ENCODE data around the gene PSMA3. TPM values are rescaled to one million over a fixed set of nuclear protein-coding genes. Genes with fewer than 3 reads are reported as not detected.

The PSMA3 gene
- total RNA-seq, 2 donors from 2014 or later = 320 to 337 TPM

GRCh38 chr14:58280954-58281787 is 36.5 kb downstream of the PSMA3 start:
- H3K36me3 Mint-ChIP-seq = peaks cover 34% of the 10 kb centered on the region
- no peaks in the 10 kb centered on the region for H3K27me3 Mint-ChIP-seq
- DNase-seq (ENCODE audit: low spot score) (no peak), ATAC-seq (peak; percentile 62 to 83)
- H3K27ac Mint-ChIP-seq = peak overlapping the region; percentile 87 to 89
- peak overlapping the region; percentile 52 for H3K4me3 Mint-ChIP-seq
- no peaks in the 10 kb centered on the region for H3K9me3 Mint-ChIP-seq
- H3K4me1 Mint-ChIP-seq (ENCODE audit: low read depth in 2 of 2) = peaks cover 47 to 57% of the 10 kb centered on the region in 2 donors

GRCh38 chr14:58281969-58282368 is 37.3 kb downstream of the PSMA3 start:
- H3K36me3 Mint-ChIP-seq = peaks cover 34% of the 10 kb centered on the region
- no peaks in the 10 kb centered on the region for H3K27me3 Mint-ChIP-seq
- ATAC-seq (no peak), DNase-seq (ENCODE audit: low spot score) (no peak)
- peaks cover 42 to 50% of the 10 kb centered on the region in 2 donors for H3K4me1 Mint-ChIP-seq (ENCODE audit: low read depth in 2 of 2)
- H3K27ac Mint-ChIP-seq = peak overlapping the region; percentile 87 to 89
- H3K4me3 Mint-ChIP-seq = peak overlapping the region; percentile 52
- H3K9me3 Mint-ChIP-seq = no peaks in the 10 kb centered on the region

DNA sequence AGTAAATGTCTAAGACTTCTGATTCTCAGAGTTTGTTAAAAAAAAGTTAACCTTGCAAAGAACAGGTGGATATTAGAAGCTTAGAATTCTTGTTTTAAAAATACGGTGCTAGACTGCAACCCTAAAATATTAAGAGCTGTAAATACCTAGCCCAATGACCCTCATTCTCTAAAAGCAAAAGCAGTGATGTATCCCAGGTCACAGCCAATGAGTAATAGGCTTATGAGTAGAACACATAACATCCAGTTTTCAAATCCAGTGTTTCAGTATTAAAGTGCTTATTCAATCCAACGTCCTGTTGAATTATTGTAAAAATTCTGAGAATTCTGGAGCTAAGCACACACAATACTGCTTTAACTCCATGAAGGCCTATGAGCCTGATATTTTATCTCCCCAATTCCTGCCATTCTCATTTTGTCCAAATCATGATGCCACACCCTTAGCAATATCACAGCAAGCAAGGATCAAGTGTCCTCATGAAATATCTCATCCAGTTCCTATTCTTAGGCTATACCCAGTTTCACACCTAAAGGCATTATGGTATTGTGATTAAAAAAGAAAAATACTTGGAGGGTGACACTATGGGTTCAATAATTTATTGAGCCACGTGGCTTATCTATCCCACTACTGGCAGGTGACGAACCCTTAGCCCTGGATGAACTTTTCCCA is 38.4 kb downstream of the PSMA3 start:
- peak overlapping the region; percentile 87 to 89 for H3K27ac Mint-ChIP-seq
- peaks cover 40% of the 10 kb centered on the region for H3K36me3 Mint-ChIP-seq
- peaks cover 48 to 55% of the 10 kb centered on the region in 2 donors for H3K4me1 Mint-ChIP-seq (ENCODE audit: low read depth in 2 of 2)
- H3K4me3 Mint-ChIP-seq = no peak overlapping the region
- H3K27me3 Mint-ChIP-seq = no peaks in the 10 kb centered on the region
- ATAC-seq (no peak), DNase-seq (ENCODE audit: low spot score) (no peak)
- H3K9me3 Mint-ChIP-seq = no peaks in the 10 kb centered on the region

GRCh38 chr14:58283730-58284129 is 39.1 kb downstream of the PSMA3 start:
- H3K9me3 Mint-ChIP-seq = no peaks in the 10 kb centered on the region
- peak overlapping the region; percentile 87 to 89 for H3K27ac Mint-ChIP-seq
- DNase-seq (ENCODE audit: low spot score) = no peak
- H3K36me3 Mint-ChIP-seq = peaks cover 46% of the 10 kb centered on the region
- peaks cover 51 to 62% of the 10 kb centered on the region in 2 donors for H3K4me1 Mint-ChIP-seq (ENCODE audit: low read depth in 2 of 2)
- H3K27me3 Mint-ChIP-seq = no peaks in the 10 kb centered on the region
- H3K4me3 Mint-ChIP-seq = no peak overlapping the region
- ATAC-seq = no peak

DNA sequence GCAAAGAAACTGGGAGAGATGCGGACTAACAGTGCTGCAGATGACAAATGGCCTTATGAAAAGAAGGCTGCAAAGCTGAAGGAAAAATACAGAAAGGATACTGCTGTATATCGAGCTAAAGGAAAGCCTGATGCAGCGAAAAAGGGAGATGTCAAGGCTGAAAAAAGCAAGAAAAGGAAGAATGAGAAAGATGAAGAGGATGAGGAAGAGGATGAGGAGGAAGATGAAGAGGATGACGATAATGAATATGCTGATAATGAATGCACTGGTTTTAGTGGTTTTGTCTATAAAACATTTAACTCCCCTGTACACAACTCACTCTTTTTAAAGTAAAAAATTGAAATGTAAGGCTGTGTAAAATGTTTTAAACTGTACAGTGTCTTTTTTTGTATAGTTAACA is 40.5 kb downstream of the PSMA3 start:
- Mint-ChIP-seq H3K4me1 (ENCODE audit: low read depth in 2 of 2) (peaks cover 53 to 60% of the 10 kb centered on the region in 2 donors), H3K4me3 (no peak overlapping the region), H3K27ac (peak overlapping the region; percentile 2 to 29), H3K27me3 (no peaks in the 10 kb centered on the region), H3K36me3 (peaks cover 52% of the 10 kb centered on the region), H3K9me3 (no peaks in the 10 kb centered on the region)
- ATAC-seq (no peak), DNase-seq (ENCODE audit: low spot score) (no peak)

- peak overlapping the region in 1 of 2 donors; percentile 22 for H3K27ac Mint-ChIP-seq
- H3K4me1 Mint-ChIP-seq (ENCODE audit: low read depth in 2 of 2) = peaks cover 35 to 50% of the 10 kb centered on the region in 2 donors
- peaks cover 49% of the 10 kb centered on the region for H3K36me3 Mint-ChIP-seq
- H3K9me3 Mint-ChIP-seq = no peaks in the 10 kb centered on the region
- no peak for ATAC-seq
- no peak overlapping the region for H3K4me3 Mint-ChIP-seq
- DNase-seq (ENCODE audit: low spot score) = no peak
- no peaks in the 10 kb centered on the region for H3K27me3 Mint-ChIP-seq
These were observed 43.0 kb downstream of the PSMA3 start for GRCh38 chr14:58287607-58288042.

DNA sequence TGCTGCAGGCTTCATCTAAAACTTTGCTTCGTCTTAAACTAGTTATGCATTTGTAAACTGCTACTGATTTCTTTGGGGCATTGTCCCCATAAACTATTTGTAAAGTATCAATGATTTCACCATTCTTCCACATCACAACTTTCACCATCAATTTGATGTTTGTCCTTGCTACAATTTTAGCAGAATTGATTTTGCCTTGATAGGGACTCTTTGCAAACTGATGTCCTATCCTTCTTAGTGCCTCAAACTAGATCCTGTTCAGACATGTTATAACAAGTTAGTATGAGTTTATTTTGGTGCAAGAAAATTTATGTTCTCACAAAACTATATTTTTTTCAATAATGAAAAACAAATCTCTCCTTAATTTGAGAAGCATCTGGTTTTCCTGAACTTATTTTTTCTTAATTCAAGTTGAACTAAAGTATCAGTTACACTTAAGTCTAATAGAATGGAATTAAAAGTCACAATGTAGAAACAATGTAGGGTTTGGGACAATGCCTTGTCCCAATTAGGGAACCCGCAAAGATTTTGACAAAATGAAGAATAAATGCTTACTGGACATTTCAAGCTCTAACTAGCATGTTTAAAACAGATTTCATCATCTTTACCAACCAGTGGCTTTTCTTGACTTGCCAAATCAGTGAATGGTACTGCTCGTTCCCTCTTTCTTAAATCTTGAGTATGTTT is 43.6 kb downstream of the PSMA3 start:
- Mint-ChIP-seq H3K27ac (peak overlapping the region; percentile 22 to 26), H3K9me3 (no peaks in the 10 kb centered on the region), H3K36me3 (peaks cover 49% of the 10 kb centered on the region), H3K4me1 (ENCODE audit: low read depth in 2 of 2) (peaks cover 34 to 49% of the 10 kb centered on the region in 2 donors), H3K27me3 (no peaks in the 10 kb centered on the region), H3K4me3 (no peak overlapping the region)
- ATAC-seq (no peak), DNase-seq (ENCODE audit: low spot score) (no peak)

DNA sequence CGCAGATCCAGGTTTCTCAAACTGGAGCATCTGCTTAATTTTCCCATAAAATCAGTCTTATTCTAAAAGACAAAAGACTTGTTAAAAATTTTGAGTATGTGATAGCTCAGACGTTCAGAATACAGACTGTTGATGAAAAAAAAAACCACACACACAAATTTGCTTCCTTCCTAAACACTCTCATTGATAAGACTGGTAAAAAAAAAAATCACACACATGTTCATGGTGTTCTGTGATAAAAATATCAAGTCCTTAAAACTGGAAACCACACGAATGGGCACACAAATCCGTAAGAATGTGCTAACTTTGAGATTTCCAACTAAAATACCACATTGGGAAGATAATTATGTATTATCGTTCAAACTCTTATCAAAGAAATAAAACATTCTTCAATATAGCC is 47.0 kb downstream of the PSMA3 start:
- ATAC-seq (no peak), DNase-seq (ENCODE audit: low spot score) (no peak)
- Mint-ChIP-seq H3K4me1 (ENCODE audit: low read depth in 2 of 2) (peaks cover 36 to 54% of the 10 kb centered on the region in 2 donors), H3K4me3 (no peak overlapping the region), H3K27ac (no peak overlapping the region), H3K9me3 (no peaks in the 10 kb centered on the region), H3K27me3 (no peaks in the 10 kb centered on the region), H3K36me3 (peaks cover 38% of the 10 kb centered on the region)

GRCh38 chr14:58292187-58292586 is 47.5 kb downstream of the PSMA3 start:
- H3K27me3 Mint-ChIP-seq = no peaks in the 10 kb centered on the region
- no peak overlapping the region for H3K27ac Mint-ChIP-seq
- H3K36me3 Mint-ChIP-seq = peaks cover 38% of the 10 kb centered on the region
- no peak overlapping the region for H3K4me3 Mint-ChIP-seq
- no peaks in the 10 kb centered on the region for H3K9me3 Mint-ChIP-seq
- peaks cover 36 to 54% of the 10 kb centered on the region in 2 donors for H3K4me1 Mint-ChIP-seq (ENCODE audit: low read depth in 2 of 2)
- ATAC-seq (no peak), DNase-seq (ENCODE audit: low spot score) (no peak)

DNA sequence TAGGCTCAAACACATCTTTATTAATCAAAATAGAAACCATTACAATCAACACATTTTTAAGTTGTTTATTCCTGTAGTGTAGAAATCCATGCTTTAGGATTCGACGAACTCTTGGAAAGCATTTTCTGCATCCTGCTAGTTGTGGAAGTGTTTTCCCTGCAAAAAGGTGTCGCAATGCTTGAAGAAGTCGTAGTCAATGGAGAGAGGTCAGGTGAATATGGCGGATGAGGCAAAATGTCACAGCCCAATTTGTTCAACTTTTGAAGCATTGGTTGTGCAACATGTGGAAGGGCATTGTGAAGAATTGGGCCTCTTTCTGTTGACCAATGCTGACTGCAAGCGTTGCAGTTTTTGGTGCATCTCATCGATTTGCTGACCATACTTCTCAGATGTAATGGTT is 49.6 kb downstream of the PSMA3 start:
- Mint-ChIP-seq H3K36me3 (peaks cover 22% of the 10 kb centered on the region), H3K4me3 (no peak overlapping the region), H3K4me1 (ENCODE audit: low read depth in 2 of 2) (peaks cover 26 to 39% of the 10 kb centered on the region in 2 donors), H3K27ac (no peak overlapping the region), H3K9me3 (no peaks in the 10 kb centered on the region), H3K27me3 (no peaks in the 10 kb centered on the region)
- DNase-seq (ENCODE audit: low spot score) (no peak), ATAC-seq (no peak)

DNA sequence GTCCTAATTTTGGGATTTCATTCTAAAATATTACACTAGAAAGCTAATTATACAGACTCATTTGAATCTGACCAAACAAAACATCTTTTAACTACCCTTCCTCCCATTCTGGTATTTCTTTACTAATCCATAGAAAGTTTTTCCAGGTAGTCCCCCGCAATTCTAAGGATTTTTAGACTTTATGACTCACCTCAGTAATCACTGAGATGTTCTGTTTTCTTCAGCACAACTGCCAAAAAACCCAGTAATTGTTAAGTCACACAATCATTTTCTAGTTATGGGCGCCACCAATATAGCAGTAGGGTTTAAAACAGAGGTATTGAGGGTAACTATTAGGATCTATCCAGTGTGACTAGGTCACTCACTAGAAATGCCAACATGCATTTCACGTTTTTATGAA is 52.1 kb downstream of the PSMA3 start:
- ATAC-seq = no peak
- Mint-ChIP-seq H3K4me1 (ENCODE audit: low read depth in 2 of 2) (peaks cover 24 to 40% of the 10 kb centered on the region in 2 donors), H3K36me3 (peaks cover 13% of the 10 kb centered on the region)

DNA sequence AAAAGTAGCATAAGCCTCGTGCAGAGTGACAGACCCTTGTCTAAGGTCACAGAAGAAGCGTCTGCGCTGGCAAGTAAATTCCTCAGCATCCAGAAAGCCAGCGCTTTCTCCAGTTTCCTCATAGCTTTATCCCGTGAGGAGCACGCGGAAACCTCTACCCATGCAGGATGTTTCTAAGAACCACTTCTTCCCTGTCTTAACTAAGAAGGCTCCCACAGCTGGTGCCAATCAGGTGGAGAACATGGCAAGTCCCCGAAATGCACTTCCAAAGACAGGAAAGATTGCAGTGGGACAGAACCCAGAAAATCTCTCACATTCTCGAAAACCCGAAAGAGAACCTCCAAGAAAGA is 52.7 kb downstream of the PSMA3 start:
- DNase-seq (ENCODE audit: low spot score) (no peak), ATAC-seq (no peak)
- Mint-ChIP-seq H3K36me3 (peaks cover 13% of the 10 kb centered on the region), H3K4me3 (no peak overlapping the region), H3K9me3 (no peaks in the 10 kb centered on the region), H3K27ac (no peak overlapping the region), H3K27me3 (no peaks in the 10 kb centered on the region), H3K4me1 (ENCODE audit: low read depth in 2 of 2) (peaks cover 24 to 38% of the 10 kb centered on the region in 2 donors)

More for the DNA sequence above, 52.1 kb downstream of the PSMA3 start:
- Mint-ChIP-seq H3K27me3 (no peaks in the 10 kb centered on the region), H3K9me3 (no peaks in the 10 kb centered on the region), H3K27ac (no peak overlapping the region), H3K4me3 (no peak overlapping the region)
- DNase-seq (ENCODE audit: low spot score) = no peak

DNA sequence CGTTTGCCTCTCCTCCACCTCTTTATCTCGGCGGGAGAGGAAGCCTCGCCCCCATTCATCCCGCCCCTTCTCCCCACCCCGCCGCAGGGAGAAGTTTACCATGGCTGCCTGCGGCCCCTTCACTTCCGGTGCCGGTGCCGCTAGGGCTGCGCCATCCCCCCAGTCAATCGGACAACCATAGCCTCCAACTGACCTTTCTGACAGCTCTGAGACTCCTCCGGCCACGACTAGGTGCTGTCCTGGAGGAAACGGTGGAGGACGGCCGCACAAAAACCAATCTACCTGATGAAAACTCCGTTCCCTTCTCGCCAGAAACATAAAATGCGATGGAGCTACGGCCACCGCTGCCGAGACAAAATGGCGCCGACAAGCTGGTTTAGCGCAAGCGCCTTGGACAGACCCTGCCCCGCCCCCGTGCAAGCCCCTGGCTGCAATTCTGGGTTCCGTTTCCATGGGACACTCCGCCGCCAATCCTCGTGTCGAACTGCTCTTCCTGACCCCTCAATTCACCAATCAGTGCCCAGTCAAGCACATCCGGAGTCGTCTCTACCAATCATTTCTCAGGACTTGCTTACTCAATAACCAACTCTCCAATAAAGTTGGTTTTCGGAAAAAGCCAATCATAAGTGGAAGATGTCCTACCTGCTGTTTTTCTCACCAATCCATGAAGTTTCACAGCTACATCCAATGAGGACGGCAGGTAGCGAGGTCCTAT is 53.3 kb downstream of the PSMA3 start:
- Mint-ChIP-seq H3K27ac (no peak overlapping the region), H3K4me1 (ENCODE audit: low read depth in 2 of 2) (peaks cover 20 to 33% of the 10 kb centered on the region in 2 donors), H3K36me3 (peaks cover 10% of the 10 kb centered on the region), H3K4me3 (no peak overlapping the region), H3K9me3 (no peaks in the 10 kb centered on the region), H3K27me3 (no peaks in the 10 kb centered on the region)
- ATAC-seq (peak; percentile 93 to 95), DNase-seq (ENCODE audit: low spot score) (peak; percentile 99)

All from natural killer cell treated with Interleukin-12 subunit alpha and Interleukin-12 subunit beta and Interleukin-15 and Interleukin-18, amount 100 ng/mL, for 72 hours (primary cell).